Loucy (cell line): ENCODE data around the gene ZWINT.

Source experiments
- EZH2phosphoT487 ChIP-seq: fragments of 200-600 bp; IDR thresholded peaks from 2 replicates; pipeline ENCODE4 v1.6.1; 2018; ENCODE audit warnings: antibody characterized with exemption, mild to moderate bottlenecking, moderate library complexity, borderline replicate concordance
- TF ChIP-seq, protein P1 (sequence below): fragments of 200-600 bp; sonication (generic); conservative IDR thresholded peaks from 2 replicates; pipeline ENCODE4 v1.5.1; 2014; ENCODE audit warnings: mild to moderate bottlenecking, antibody characterized with exemption, low read length

DNA sequence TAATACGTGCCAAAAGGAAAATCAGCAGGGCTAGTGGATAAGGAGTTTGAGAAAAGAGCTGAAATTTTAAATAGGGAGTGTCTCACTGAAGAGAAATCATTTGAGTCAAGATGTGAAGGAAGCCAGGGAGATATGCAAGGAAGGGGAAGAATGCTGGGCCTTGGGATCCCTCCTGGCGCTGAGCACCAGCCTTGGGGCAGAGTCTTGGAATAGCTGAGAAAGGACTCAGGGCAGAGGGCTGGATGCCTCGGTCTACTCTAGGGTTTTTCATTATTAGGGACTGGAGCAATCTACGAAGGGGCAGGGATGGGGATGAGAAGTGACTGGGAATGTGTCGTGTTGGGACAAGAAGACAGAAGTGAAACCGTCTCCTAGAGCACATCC lies 484 bp downstream of the ZWINT start:
- TF ChIP-seq, protein P1, sequence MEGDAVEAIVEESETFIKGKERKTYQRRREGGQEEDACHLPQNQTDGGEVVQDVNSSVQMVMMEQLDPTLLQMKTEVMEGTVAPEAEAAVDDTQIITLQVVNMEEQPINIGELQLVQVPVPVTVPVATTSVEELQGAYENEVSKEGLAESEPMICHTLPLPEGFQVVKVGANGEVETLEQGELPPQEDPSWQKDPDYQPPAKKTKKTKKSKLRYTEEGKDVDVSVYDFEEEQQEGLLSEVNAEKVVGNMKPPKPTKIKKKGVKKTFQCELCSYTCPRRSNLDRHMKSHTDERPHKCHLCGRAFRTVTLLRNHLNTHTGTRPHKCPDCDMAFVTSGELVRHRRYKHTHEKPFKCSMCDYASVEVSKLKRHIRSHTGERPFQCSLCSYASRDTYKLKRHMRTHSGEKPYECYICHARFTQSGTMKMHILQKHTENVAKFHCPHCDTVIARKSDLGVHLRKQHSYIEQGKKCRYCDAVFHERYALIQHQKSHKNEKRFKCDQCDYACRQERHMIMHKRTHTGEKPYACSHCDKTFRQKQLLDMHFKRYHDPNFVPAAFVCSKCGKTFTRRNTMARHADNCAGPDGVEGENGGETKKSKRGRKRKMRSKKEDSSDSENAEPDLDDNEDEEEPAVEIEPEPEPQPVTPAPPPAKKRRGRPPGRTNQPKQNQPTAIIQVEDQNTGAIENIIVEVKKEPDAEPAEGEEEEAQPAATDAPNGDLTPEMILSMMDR: no peak
- no peak for TF ChIP-seq EZH2phosphoT487
